Right hindlimb (tissue), 1 donor: Measurements from ENCODE around the gene ZCCHC2.

Source experiments
- DNase-seq: peaks from one replicate; pipeline ENCODE4 v3.0.0-alpha.2; 2018

ZCCHC2 gene

DNA sequence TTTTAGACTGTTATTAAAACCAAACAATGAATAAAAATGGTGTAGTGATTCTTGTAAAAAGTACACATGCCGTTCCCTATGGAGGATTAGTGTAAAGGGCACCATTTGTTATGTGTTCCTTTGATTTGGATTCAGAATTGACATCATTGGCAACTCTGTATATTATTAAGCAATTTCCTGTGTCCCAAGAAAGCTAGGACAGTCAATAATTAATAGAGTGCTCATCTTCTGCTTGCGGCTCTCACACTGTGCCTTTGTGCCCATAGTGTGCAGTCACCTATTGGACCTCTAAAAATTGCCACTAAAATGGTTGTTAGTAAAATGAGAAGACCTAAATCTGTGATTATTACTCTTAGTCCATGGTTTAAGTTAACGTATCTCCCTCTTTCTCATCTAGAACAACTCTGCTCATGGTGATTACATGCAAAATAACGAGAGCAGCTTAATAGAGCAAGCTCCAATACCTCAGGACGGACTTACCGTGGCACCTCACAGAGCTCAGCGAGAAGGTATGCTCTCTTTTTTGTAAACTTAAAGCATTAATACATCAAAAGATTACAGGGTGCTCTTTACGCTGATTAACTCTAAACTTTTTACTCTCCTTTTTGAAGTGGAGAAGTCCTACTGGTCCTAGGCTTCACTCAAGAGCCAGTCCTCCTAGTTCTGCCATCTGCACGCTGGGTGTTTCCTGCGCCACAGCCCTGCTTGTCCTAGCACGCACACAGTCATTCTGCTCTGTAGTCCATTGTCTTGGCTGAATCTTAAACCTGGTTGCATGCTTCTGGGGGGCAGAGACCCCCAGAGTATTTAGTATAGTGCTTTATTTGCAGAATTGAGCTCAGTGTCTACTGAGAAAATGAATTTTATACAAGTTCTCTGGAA lies 16.7 kb downstream of the ZCCHC2 start:
- DNase-seq, result no peak

DNA sequence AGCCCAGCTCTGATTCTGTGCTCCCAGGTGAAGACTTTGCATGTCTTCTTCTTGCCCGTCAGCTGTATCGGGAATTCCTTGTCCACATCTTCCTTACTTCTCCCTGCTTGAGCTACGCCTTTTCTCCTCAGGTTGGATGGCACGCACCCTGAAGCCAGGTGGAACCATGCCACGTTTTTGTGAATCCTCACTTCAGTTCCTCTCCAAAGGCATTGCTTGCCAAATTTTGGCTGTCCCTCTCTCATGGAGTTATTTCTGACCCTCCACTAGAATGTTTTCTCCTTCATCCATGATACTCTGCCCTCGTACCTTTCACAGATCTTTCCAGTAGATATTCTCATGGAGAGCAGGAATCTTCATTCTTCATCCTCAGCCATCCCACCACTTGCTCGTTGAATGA lies 20.2 kb downstream of the ZCCHC2 start:
- no peak for DNase-seq

DNA sequence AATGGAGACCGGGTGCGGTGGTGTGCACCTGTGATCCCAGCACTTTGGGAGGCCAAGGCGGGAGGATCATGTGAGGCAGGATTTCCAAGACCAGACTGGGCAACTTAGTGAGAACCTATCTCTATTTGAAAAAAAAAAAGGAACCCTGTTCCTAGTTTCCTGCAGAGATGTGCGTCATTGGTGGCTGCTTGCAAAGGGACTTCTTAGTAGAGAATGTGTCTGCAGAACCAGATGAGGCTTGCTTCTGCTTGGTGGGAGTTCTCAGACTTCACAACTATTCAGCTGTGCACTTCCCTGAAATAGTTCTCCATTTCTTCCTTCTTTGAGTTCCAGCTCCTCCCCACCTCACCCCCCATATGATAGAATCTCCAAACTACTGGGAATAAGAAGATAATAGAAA lies 22.3 kb downstream of the ZCCHC2 start:
- DNase-seq, result no peak

DNA sequence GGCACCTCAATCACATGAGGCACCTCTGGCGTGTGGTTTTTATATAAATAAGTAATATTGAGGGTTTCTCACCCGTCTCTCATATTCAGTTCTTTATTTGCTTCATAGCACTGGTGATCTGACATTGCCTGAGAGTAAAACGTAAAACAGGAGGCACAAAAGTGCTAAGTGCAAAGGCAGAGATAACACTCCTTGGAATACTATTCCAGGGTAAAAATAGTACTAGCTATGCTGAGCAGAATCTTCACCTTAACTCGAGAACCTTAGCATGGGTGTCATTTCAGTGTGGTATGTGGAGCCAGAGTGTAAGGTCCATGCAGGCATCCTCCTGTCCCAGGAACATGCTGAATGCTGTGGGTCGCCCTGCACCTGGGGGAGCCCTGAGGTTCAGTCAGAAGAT lies 26.9 kb downstream of the ZCCHC2 start:
- DNase-seq, result no peak

DNA sequence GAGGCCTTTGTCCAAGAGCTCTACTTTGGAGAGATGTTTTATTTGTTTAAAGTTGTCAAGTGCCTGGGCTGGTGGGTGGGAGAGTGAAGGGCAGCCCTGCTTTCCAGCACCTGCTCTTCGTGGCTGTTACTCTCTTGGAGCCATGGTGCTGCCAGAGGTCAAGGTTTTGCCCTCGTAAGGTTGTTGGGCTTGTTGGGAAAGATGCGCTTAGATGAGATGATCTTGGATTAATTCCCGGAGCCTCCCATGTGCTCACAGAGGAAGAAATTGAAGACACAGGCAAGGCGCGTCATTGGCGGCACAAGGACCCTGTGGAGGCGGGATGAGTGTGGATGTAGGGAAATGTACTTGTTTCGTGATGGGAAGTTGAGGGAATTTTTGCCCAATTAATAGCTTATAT lies 27.9 kb downstream of the ZCCHC2 start:
- DNase-seq, result no peak

DNA sequence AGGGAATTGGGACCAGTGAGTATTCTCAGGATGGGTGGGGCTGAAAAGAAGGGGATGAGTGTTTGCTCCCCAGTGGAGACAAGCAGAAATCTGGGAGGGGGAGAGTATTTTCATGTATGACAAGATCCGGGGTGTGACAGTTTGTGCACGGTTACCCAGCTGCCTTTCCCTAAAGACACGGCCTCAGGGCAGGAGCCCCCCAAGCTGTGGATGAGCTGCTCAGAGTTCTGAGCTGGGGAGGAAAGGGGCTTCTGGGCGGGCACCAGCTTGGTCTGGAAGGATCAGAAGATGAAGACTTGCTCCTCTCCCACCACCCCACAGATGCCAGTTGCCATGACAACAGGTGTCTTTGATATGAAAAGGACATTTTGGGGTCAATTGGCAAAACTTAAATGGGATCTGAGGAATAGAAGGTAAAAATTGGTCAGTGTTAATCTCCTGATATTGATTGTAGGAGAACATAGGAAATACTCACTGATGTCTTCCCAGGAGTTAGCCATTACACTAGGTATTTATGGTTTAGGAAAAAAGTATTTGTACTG lies 29.2 kb downstream of the ZCCHC2 start:
- no peak for DNase-seq

DNA sequence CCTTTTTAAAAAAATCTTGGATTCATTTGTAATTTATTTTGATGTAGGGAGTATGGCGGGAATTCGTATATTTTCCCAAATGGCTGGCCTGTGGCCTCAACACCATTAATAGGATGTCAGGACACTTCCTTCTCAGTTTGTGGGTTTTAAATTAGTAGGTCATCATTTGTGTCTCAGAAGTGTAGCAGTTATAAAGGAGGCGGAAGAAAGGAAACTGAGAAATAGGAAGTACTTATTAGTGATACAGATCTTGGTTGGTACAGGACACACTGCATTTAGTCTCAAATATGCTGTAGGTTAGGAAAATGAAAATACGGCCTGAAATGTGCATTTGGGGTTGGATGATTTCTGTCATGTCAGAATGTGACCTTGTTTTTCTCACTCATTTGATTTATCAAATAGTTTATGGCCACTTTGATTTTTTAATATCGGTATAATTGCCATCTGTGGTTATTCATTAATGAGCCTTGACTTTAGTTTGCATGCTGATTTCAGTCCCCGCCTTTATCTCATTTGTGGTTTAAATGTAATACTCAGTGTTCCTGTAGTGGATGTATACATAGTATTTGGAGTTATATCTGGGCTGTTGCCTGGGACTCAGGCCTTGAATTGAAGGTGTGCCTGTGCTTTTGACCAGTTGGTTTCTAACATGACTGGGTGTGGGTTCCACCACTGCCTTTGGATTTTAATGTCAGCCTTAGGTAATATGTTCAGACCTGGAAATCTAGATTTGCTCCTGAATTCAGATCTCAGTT lies 31.4 kb downstream of the ZCCHC2 start:
- no peak for DNase-seq

DNA sequence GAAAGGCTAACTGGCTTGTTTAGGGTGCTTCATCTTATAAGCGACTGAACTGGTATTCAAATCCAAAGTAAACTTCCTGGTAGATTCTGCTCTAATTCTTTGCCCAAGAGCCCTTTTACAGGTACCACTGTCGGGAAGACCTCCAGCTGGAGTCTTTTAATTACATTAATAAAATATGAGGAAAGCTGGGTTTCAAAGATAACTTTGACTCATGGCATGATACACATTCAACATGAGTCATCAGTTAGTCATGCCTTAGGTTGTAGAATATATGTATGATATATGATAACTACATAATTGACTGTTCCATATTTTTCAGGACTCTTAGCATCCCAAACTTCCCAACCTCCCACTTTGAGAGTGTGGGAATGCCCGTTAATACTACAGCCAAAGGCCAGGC lies 32.3 kb downstream of the ZCCHC2 start:
- DNase-seq, result no peak

DNA sequence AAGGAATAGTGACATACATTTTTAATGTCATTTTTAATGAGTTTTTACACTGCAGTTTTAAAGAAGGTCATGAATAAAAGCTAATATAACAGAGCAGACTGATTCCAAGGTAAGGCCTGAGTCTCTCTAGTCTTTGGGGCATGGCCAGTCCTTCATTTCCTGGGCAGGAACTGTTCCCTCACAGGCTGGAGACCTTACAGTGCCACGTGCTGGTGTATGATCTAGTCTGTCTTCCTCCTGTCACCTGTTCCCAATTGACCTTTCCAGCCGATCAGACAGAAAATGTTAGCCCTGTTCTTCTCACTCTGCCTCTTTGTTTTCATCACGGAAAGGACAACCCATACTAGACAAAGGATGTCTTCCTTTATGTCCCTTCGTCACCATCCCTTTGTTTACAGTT lies 33.6 kb downstream of the ZCCHC2 start:
- DNase-seq, result no peak

DNA sequence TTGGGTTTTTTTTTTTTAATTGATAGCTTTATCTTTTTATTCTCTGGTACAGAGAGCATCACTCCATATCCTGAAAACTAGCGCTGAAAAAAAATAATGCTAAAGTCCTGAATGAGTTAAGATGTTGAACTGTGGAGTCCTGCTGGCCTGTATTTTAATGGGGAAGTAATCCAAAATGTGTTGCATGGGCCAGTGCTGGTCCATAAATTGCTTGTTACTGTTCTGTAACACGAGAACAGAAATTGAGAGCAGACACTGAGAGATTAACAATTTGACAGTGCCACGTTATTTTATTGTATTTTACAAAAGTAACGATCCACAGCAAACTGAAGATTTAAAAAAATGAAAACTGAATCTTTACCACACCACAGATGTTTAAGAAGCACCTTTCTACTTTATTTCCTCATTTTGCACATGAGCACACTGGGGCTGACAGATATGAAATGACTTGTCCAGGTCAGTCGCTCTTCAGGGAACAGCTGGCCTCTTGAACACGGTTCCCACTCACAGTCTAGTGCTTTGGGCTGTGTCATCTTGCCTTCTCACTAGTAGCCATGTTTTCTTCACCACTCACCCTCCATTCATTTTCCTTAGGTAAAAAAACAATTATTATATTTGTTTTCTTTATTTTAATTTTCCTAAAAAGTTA lies 35.3 kb downstream of the ZCCHC2 start:
- no peak for DNase-seq

DNA sequence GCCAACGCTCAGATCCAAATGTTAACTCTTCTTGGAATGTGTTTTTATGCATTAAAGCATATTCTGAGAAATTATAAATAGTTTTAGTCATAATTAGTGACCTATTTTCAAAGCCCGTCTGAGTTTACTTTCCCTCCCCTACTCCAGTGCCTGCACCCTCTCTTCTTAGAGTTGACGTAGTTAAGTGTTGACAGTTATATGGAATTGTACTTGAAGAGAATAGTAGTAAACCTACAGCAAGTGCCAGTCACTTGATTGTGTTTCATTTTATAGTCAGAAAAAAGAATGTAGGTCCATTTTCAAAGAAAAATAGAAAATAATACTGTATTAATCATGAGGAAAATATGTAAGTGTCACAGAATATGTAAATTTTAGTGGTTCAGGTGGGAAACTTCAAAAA lies 41.2 kb downstream of the ZCCHC2 start:
- DNase-seq, result no peak

DNA sequence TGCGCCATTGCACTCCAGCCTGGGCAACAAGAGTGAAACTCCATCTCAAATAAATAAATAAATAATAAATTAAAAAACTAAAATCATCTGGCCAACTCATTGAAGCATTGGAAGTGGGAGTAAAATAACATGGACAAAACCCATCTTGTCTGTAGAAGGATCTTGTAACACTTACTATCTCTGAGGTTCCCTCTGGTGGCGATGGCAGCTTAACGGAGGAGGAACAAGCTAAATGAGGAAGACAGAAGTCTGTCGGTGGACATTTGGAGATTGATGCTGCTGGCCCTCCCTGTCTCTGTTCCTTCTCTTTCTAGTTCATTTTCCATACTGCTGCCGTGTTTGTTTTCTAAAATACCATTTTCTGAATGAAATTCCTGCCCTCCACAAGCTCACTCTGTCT lies 43.4 kb downstream of the ZCCHC2 start:
- peak; percentile 27 for DNase-seq

DNA sequence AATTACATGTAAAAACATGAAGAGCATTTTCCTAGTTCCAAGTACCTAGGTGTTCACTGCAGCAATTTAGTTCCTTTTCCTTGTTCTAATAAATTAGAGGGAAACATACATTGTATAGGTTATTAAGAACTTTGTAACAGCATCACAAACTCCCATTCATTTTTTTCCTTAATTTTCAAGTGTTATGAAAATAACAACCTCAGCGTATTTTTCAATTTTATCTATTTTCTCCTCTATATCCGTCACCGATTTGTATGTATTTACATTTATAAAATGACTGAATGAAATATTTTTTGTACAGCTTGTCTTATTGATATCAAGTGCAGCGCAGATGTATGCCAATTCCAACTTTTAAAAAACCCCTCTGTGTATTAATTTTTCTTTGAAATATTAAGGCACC lies 44.0 kb downstream of the ZCCHC2 start:
- DNase-seq, result no peak

DNA sequence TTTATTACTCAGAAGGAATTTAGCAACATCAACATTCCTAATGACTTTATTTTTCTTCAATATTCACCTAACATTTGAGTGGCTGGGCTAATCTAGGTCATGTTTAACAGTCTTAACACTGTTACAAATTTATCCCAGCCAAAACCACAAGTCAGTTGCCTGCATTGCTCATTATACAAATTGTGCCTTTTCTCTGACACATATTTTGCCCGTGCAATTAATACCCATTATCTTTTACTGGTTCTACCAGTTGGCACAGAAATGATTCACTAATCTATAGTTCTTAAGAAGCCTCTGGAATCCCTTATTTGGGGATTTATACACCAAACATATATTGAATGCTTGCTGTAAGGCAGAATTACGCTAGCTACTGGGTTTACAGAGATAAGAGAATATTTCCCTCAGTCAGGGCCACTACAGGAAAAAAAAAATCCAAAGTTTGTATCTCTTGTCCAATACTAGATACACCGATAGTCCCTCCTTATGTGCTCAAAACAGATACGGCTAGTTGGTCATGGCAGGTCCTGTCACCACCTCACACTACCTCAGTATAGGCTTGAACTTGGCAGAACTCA lies 46.3 kb downstream of the ZCCHC2 start:
- no peak for DNase-seq

DNA sequence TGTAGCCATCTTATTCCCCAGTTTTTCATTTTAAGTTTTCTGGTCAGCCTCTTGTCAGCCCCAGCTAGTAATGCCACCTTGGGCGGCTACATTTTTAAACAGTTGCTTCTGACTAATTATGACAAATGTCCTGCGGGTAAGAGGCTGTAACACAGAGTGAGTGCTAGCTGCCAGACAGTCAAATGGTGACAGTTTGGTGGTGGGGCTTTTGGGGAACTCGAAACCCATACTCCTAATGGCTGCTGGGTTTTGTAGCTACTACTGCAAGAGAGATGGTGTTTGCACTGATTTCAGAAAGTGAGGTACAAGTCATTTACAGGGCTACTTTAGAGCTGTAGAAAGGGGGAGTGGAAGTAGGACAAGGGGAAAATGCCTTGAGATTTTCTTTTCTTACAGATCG lies 48.2 kb downstream of the ZCCHC2 start:
- DNase-seq, result no peak

DNA sequence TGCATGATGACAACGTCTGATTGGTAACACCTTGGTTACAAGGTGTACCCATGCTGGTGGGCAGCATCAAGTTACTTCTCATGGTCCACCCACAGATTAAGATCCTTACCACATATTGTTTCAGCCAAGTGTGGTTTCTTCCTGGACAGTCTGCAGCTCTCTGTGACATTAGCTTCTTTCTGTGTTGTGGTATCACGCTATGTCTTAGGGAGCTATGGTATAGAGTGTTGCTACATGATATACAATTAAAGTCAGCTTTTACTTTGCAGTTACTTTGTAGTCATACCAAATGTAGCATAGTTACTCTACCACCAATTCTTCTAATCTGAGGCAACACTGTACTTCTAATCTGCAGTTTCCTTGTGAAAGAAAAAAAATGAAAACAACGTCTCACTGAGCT lies 48.8 kb downstream of the ZCCHC2 start:
- no peak for DNase-seq

DNA sequence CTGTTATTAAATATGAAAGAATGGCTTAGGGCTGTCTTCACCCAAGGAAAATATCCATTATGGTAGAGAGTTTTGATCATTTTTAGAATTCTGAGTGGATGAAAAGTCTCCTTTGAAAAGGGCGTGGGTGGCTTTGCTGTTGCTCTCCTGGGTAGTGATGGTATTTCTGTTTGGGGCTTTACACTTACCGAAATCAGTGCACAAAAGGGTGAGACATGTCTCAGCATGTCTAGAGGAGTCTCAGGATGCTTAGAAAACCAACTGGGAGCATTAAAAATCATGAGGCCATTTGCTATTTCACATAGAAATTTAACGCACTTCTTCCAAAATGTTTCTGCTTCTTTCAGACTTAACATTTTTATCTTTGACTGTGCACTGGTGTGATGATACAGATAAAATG lies 49.6 kb downstream of the ZCCHC2 start:
- no peak for DNase-seq

DNA sequence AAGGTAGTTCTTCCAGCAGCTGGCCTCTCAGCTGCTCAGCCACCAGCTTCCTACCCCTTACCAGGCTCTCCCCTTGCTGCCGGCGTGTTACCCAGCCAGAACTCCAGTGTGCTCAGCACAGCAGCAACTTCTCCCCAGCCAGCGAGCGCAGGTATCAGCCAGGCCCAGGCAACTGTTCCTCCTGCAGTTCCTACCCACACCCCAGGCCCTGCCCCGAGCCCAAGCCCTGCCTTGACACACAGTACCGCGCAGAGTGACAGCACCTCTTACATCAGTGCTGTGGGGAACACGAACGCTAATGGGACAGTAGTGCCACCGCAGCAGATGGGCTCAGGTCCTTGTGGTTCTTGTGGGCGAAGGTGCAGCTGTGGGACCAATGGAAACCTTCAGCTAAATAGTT lies 52.0 kb downstream of the ZCCHC2 start:
- DNase-seq, result no peak

DNA sequence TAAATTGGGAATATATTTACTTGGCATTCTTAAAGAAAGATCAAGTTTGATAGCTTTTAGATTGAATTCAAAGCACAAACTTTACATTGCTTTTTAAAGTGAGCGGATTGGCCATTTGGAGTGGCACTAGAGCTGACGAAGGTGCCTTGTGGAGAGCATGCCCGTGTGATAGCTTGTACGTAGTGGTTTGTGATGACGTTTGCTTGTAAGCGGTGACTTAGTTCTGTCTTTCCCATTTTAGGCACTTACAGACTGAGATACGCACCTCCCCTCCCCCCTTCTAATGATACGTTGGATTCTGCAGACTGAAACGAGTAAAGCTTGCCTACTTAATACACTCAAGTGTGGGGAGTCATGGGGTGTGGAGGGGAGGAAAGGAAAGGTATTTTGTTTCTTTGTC lies 53.4 kb downstream of the ZCCHC2 start:
- DNase-seq, result no peak

DNA sequence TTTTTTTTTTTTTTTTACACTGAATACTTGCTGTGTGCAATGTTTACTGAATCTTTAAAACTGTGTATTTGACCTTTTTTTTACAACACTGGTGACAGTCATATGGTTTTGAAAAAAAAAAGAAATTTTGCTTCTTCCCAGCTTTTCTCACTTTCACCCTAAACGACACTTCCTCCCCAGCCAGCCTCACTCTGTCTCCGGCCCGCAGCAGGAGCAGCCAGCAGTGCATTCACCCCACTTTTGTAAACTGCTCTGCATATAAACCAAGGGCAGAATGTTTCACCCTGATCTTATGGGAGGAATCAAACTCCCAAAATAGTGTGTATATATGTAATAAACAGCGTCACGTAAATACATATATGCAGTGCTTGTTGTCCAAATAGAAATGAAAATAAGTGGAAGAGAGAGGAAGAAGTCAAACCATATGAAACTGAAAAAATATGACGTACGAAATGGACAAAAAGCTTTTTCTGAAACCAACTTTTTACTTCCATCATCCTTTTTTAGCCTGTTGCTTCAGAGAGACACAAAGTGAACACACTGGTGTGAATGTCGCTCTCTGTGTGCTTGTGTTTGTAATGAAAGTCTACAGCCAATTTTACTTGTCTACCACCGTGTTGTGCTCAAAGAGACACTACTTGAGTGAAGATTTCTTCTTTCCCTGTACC lies 54.2 kb downstream of the ZCCHC2 start:
- no peak for DNase-seq

DNA sequence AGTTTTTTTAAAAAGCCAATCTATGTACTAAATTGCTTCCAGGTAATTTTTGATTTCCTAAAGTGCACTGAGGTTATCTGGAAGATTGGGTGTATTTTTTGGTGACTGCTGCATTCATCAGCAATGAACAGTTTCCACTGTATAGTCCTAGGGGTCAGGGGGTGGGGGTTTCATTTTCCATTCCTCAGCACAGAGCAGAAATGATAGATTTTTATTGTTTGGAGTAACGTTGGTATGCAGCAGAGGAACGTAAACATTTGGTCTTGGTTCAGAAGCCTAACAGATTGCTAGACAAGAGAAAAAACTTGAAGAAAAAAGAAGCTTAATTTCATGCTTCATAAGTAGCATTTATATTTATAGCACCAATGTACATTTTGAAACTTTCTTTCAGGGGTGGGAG lies 54.9 kb downstream of the ZCCHC2 start:
- DNase-seq, result no peak

DNA sequence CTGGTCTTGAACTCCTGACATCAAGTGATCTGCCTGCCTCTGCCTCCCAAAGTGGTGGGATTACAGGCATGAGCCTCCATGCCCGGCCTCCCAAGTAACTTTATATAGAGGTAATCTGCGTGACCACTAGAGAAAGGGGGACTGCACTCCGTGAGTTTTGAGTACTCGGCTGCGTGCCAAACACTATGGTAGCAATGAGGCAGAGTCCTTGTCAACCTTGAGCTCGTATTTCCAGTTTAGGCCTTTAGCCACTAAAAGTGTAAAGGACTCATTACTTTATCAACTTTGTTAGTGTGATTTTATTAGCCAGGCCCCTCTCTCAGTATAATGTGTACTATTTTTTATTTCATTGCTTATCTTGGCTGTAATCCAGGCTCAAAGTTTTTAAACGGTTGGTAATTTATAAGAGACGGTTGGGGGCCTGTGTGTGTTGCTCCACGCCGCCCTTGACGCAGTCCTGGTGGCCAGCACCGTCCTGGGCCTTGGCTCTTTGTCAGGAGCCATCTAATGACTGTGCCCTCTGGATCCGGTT lies 56.2 kb downstream of the ZCCHC2 start:
- no peak for DNase-seq
